Neural cell (in vitro differentiated cells): ENCODE measurements around the gene PRKCE.

ENCODE experiments used
- CTCF ChIP-seq: fragments of 450-650 bp; IDR thresholded peaks from 2 replicates; pipeline ENCODE4 v1.5.1; 2014; ENCODE audit warnings: antibody characterized with exemption, mild to moderate bottlenecking, moderate library complexity; ENCODE audit not compliant: poor library complexity, severe bottlenecking
- EZH2 ChIP-seq: fragments of 200-600, 300-800 bp; shearing (Covaris generic), sonication (generic); IDR thresholded peaks from 2 replicates; pipeline ENCODE4 v1.6.1; 2014; ENCODE audit warnings: antibody characterized with exemption, low read length, borderline replicate concordance, mild to moderate bottlenecking; ENCODE audit not compliant: insufficient read depth, poor library complexity, severe bottlenecking

GRCh38 chr2:45788401-45788800 is 136.9 kb downstream of the PRKCE start:
- no peak for TF ChIP-seq EZH2
- no peak for TF ChIP-seq CTCF
